Epithelial cell of esophagus (primary cell): ENCODE data around the gene APC.
"Not testable (repeated sequence)": the region's sequence is repeated elsewhere in the genome, so short reads cannot be mapped to it uniquely, and the experiment has no call there.

Source experiments
- DNase-seq: peaks from one replicate; pipeline ENCODE4 v3.0.0; 2010; ENCODE audit warnings: low read depth
- H3K4me3 ChIP-seq: 2 replicates; pipeline ENCODE4 v1.5.1; 2011; ENCODE audit warnings: mild to moderate bottlenecking, low read length, control low read depth
- TF ChIP-seq, protein P1 (sequence below): IDR thresholded peaks from 2 replicates; pipeline ENCODE4 v1.5.1; 2011; ENCODE audit warnings: low read depth, mild to moderate bottlenecking, low read length, control low read depth, inconsistent platforms; ENCODE audit not compliant: insufficient read depth; ENCODE audit errors: missing control alignments

Gene APC

DNA sequence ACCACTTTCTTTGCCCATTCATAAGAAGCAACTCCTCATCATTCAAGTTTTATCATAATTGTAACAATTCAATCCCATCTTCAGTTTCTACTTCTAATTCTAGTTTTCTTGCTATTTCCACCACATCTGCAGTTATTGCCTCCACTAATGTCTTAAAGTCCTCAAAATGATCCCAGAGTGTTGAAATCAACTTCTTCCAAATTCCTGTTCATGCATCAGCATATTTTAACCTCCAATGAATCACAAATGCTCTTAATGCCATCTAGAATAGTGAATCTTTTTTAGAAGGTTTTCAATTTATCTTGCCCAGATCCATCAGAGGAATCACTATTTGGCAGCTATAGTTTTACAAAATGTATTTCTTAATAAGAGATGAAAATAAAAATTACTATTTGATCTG, 120.2 kb downstream of the APC start:
- no peak for DNase-seq
- TF ChIP-seq, protein P1, sequence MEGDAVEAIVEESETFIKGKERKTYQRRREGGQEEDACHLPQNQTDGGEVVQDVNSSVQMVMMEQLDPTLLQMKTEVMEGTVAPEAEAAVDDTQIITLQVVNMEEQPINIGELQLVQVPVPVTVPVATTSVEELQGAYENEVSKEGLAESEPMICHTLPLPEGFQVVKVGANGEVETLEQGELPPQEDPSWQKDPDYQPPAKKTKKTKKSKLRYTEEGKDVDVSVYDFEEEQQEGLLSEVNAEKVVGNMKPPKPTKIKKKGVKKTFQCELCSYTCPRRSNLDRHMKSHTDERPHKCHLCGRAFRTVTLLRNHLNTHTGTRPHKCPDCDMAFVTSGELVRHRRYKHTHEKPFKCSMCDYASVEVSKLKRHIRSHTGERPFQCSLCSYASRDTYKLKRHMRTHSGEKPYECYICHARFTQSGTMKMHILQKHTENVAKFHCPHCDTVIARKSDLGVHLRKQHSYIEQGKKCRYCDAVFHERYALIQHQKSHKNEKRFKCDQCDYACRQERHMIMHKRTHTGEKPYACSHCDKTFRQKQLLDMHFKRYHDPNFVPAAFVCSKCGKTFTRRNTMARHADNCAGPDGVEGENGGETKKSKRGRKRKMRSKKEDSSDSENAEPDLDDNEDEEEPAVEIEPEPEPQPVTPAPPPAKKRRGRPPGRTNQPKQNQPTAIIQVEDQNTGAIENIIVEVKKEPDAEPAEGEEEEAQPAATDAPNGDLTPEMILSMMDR, result no peak
- no peak overlapping the region for H3K4me3 ChIP-seq

DNA sequence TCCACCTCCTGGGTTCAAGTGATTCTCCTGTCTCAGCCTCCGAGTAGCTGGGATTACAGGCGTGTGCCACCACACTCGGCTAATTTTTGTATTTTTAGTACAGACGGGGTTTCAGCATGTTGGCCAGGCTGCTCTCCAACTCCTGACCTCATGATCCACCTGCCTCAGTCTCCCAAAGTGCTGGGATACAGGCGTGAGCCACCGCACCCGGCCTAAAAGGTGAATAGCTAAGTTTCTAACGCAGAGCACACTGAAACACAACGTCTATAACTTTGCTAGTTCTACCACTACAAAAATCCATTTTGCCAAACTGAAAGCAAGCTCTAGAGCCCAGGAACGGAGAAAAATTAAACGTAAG, 122.9 kb downstream of the APC start:
- H3K4me3 ChIP-seq, result peak overlapping the region; percentile 99
- DNase-seq, result not testable (repeated sequence)

DNA sequence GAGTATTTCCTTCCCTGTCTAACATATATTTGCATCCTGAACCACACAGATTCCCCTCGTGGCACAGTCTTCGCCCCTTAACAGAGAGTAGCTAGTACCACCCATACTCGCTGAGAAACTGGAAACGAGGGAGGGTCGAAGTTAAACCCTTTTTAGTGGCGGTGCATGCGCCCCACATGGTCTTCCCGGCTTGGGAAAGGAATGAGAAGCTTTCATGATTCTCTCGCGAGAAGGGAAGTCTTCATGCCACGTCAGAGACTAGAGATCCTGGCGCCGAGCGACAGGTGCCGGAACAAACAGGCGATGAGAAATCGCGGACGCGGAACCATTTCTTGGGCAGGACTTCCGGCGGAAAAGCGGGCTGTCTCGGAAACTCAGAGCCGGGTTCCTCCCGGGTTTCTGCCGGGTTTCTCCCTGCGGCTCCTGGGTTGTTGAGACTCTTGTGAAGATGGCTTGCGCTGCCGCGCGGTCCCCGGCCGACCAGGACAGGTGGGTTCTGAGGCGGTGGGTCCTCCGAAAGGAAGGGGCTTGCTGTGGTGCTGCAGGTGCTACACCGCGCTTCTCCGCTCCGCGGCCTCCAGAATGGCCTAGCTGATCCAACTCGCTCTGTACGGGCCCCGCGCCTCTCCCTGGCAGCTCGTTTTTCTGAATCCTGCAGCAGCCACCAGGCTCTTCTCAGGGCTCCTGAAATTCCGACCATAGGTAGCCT, 123.4 kb downstream of the APC start, which contains the start of gene SRP19:
TSS of gene SRP19 (plus strand) at position 359 of the 709 bp plus-strand sequence. CDS start at position 449, 90 bp downstream.
- peak; percentile 99 for DNase-seq
- TF ChIP-seq, protein P1, result peak; percentile 5
- H3K4me3 ChIP-seq, result peak within 1 kb of the TSS; percentile 99

DNA sequence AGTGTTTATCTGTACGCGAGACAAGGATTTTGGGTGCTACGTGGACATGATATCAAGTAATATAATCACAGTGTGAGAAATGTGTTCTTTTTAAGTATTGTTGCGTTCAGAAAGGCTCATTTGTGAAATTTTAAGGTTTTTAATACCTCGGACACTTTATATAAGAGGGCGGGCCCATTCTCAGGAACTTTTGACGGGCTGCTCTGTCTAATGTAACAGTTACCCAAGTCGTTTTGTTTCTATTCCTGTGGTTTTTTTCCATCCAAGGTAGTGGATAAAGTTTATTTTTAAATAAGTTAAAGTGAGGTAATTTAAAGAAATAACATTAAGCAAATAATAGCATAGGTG, 123.9 kb downstream of the APC start:
- peak overlapping the region; percentile 99 for H3K4me3 ChIP-seq
- no peak for DNase-seq
- TF ChIP-seq, protein P1, result no peak

DNA sequence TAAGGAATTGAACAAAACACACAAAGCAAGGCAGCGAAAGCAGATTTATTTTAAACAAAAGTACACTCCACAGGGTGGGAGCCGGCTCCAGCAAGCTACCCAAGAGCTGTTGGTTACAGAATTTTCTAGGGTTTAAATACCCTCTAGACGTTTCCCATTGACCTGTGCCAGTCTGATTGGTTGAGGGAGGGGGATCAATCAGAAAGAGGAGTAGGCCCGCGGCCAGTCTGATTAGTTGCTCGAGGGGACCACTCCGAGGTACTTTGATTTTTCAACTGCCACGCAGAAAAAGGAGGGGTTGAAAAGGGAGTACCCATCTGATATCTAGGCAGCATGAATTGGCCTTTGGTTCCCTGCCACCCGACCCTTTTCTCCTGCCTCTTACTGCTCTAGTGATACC, 124.4 kb downstream of the APC start:
- peak overlapping the region; percentile 99 for H3K4me3 ChIP-seq
- peak; percentile 5 for DNase-seq
- TF ChIP-seq, protein P1, result no peak

DNA sequence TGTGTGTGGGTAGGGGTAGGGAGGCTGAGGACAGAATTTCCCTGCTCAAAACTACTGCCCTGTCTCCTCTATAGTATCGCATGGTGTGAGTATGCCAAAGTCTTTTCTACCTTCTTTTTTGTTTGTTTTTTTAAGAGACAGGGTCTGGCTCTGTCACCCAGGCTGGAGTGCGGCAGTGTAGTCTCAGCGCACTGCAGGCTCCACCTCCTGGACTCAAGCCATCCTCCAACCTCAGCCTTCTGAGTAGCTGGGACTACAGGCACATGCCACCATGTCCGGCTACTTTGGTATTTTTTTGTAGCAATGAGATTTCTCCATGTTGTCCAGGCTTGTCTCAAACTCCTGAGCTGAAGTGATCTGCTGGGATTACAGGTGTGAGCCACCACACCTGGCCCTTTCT, 125.9 kb downstream of the APC start:
- DNase-seq, result peak; percentile 3
- no peak overlapping the region for H3K4me3 ChIP-seq

DNA sequence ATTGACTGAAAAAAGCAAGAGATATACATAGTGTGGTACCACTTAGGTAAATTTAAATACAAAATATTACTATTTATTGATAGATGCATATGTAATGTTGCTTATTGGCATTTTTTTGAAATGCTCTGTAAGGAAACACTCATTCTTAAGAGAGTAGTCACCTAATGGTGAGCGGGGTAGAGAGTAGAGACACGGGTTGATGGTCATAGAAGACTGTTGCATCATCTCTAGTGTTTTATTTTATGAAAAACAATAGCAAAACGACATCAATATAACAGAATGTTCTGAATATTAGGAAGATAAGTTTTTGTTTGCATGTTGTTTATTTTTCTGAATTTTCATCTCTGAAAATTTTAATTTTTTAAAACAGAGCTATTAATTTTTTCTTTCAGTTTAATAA, 127.4 kb downstream of the APC start:
- TF ChIP-seq, protein P1, result no peak
- H3K4me3 ChIP-seq, result no peak overlapping the region
- no peak for DNase-seq

More for the DNA sequence above, 125.9 kb downstream of the APC start:
- TF ChIP-seq, protein P1, result no peak
